GM12878 (cell line): ENCODE measurements around the gene HOMER2. TPM values are rescaled to one million over a fixed set of nuclear protein-coding genes. Genes with fewer than 3 reads are reported as not detected.

Experiments
- ATAC-seq: fragments of 200-7000 bp; cut with Tn5 transposase; 3 replicates; pipeline ENCODE4 v1.9.1; 2020; ENCODE audit warnings: mild to moderate bottlenecking, moderate library complexity
- BruUV-seq: library from RNA; stranded (reverse); fragments of 400-500 nt; replicated peaks from 2 replicates; lab custom pipeline; 2021; lab: Mats Ljungman, UMichigan
- CTCF ChIA-PET: fragments of 300-600 bp; sonication (Branson Sonifier 250); formaldehyde crosslinking; extraction: SDS; loops from one replicate; lab custom pipeline; 2021; ENCODE audit warnings: inconsistent platforms; lab: Yijun Ruan, JAX
- POLR2A ChIA-PET: fragments of 350-600 bp; formaldehyde crosslinking; extraction: SDS; loops from one replicate; lab custom pipeline; 2021; ENCODE audit warnings: inconsistent platforms; lab: Charles Lee
- RAD21 ChIA-PET: fragments of 300-600 bp; sonication (Branson Sonifier 250); formaldehyde crosslinking; loops from one replicate; lab custom pipeline; 2023; ENCODE audit warnings: antibody characterized with exemption; ENCODE audit not compliant: unreplicated experiment; lab: Charles Lee
- SMC1A ChIA-PET: fragments of 300-600 bp; sonication (Branson Sonifier 250); formaldehyde crosslinking; loops from one replicate; lab custom pipeline; 2023; ENCODE audit not compliant: unreplicated experiment, uncharacterized antibody; lab: Charles Lee
- DNase-seq: peaks from one replicate; pipeline ENCODE4 v3.0.0-alpha.2; 2011; ENCODE audit warnings: low read depth, low spot score
- FAIRE-seq: peaks from 3 replicates; lab custom pipeline; 2011; peaks lifted over from hg19 to GRCh38; lab: Jason Lieb, UNC
- H2AFZ ChIP-seq: 2 replicates; pipeline ENCODE4 v1.6.0; 2011; ENCODE audit warnings: low read depth, low read length, control low read depth; ENCODE audit not compliant: control insufficient read depth
- H3K27ac ChIP-seq: 2 replicates; pipeline ENCODE4 v1.5.1; 2011; ENCODE audit warnings: control low read depth; ENCODE audit not compliant: control insufficient read depth, insufficient read depth
- H3K27me3 ChIP-seq, 2 experiments: replicated peaks in 1 of 2; 2 replicates each; pipeline versions ENCODE4 v1.6.0 to v1.6.1; 2011; ENCODE audit warnings: low read length in 1 of 2; ENCODE audit not compliant: control insufficient read depth in 2 of 2, insufficient read depth in 2 of 2
- H3K36me3 ChIP-seq, 2 experiments: 2 replicates each; pipeline ENCODE4 v1.5.1; 2011; ENCODE audit warnings: low read length in 1 of 2; ENCODE audit not compliant: control insufficient read depth in 2 of 2, insufficient read depth in 2 of 2
- H3K4me1 ChIP-seq: 2 replicates; pipeline ENCODE4 v1.6.1; 2011; ENCODE audit warnings: mild to moderate bottlenecking, low read length, moderate library complexity, mixed read lengths; ENCODE audit not compliant: control insufficient read depth, insufficient read depth
- H3K4me2 ChIP-seq: 2 replicates; pipeline ENCODE4 v1.6.0; 2011; ENCODE audit warnings: control low read depth; ENCODE audit not compliant: control insufficient read depth, insufficient read depth
- H3K4me3 ChIP-seq: fragments of 200-600 bp; sonication (generic); 2 replicates; pipeline ENCODE4 v1.5.1; 2016
- H3K79me2 ChIP-seq: 2 replicates; pipeline ENCODE4 v1.6.0; 2011; ENCODE audit warnings: low read length; ENCODE audit not compliant: control insufficient read depth, insufficient read depth
- H3K9ac ChIP-seq: 2 replicates; pipeline ENCODE4 v1.8.0; 2011; ENCODE audit warnings: low read length, control low read depth, mixed read lengths; ENCODE audit not compliant: control insufficient read depth, insufficient read depth
- H3K9me3 ChIP-seq: replicated peaks from 3 replicates; pipeline ENCODE4 v1.5.1; 2011; ENCODE audit warnings: mild to moderate bottlenecking, low read length; ENCODE audit not compliant: control insufficient read depth, insufficient read depth
- H4K20me1 ChIP-seq: 2 replicates; pipeline ENCODE4 v1.6.0; 2011; ENCODE audit not compliant: control insufficient read depth, insufficient read depth
- CTCF ChIP-seq, 3 experiments: IDR thresholded peaks in 2 of 3; conservative IDR thresholded peaks in 1 of 3; 2 replicates each; pipeline ENCODE4 v1.5.1; 2011; ENCODE audit warnings: low read depth in 3 of 3, low read length in 3 of 3, mild to moderate bottlenecking in 3 of 3, control low read depth in 2 of 3, moderate library complexity in 2 of 3, inconsistent platforms in 1 of 3, mixed read lengths in 1 of 3; ENCODE audit not compliant: control insufficient read depth in 2 of 3, insufficient read depth in 1 of 3; ENCODE audit errors: extremely low read depth in 1 of 3
- ELK1 ChIP-seq: IDR thresholded peaks from 2 replicates; pipeline ENCODE4 v1.6.1; 2012; ENCODE audit warnings: low read depth, low read length, improper control_type of control experiment
- FOS ChIP-seq: IDR thresholded peaks from 3 replicates; pipeline ENCODE4 v1.6.1; 2011; ENCODE audit warnings: borderline replicate concordance; ENCODE audit not compliant: insufficient read length; ENCODE audit errors: extremely low read depth
- HCFC1 ChIP-seq: fragments of 150-350 bp; IDR thresholded peaks from 2 replicates; pipeline ENCODE4 v1.6.1; 2014; ENCODE audit warnings: low read length
- PAX8 ChIP-seq: fragments of 450-650 bp; IDR thresholded peaks from 2 replicates; pipeline ENCODE4 v1.6.1; 2017; ENCODE audit warnings: mild to moderate bottlenecking, moderate library complexity
- POU2F2 ChIP-seq: IDR thresholded peaks from 3 replicates; pipeline ENCODE4 v1.6.1; 2011; ENCODE audit warnings: low read depth, mild to moderate bottlenecking, low read length, borderline replicate concordance
- RELB ChIP-seq: fragments of 450-650 bp; IDR thresholded peaks from 2 replicates; pipeline ENCODE4 v1.6.1; 2017; ENCODE audit warnings: low read depth, mild to moderate bottlenecking, moderate library complexity
- TCF12 ChIP-seq: IDR thresholded peaks from 2 replicates; pipeline ENCODE4 v1.6.1; 2011; ENCODE audit warnings: low read depth, mild to moderate bottlenecking, low read length
- ZBTB11 ChIP-seq: fragments of 450-650 bp; formaldehyde crosslinking; IDR thresholded peaks from 2 replicates; pipeline ENCODE4 v1.5.0; 2022; ENCODE audit warnings: mild to moderate bottlenecking, missing genetic modification characterization
- ZNF592 ChIP-seq: fragments of 450-650 bp; IDR thresholded peaks from 2 replicates; pipeline ENCODE4 v1.6.1; 2017; ENCODE audit warnings: mild to moderate bottlenecking, moderate library complexity
- ZSCAN29 ChIP-seq: fragments of 450-650 bp; IDR thresholded peaks from 2 replicates; pipeline ENCODE4 v1.6.1; 2017; ENCODE audit warnings: mild to moderate bottlenecking, moderate library complexity
- WGBS: methylation state at CpG from one replicate; pipeline ENCODE4 v1.1.6; 2016; ENCODE audit warnings: low lambda C conversion rate; ENCODE audit not compliant: insufficient replicate concordance, insufficient coverage; ENCODE audit errors: missing lambda C conversion rate; 5-methylcytosine and 5-hydroxymethylcytosine counted together
- in situ Hi-C: fragments of 300-500 bp; cut with MboI; formaldehyde crosslinking; loops from 9 replicates; pipeline ENCODE4 v1.14.3; 2018; ENCODE audit warnings: mixed read lengths
- intact Hi-C: fragments of 100-400 bp; cut with micrococcal nuclease; formaldehyde crosslinking; loops from one replicate; pipeline ENCODE4 v1.14.2; 2022; ENCODE audit not compliant: unreplicated experiment
- polyA plus RNA-seq, 11 experiments: library from polyadenylated mRNA; depleted of rRNA in 4 of 11; unstranded in 6 of 11; stranded (reverse) in 5 of 11; fragments of >200 nt; fragmentation: Nextera tagmentation in 4 of 11; fragmentation: Illumina TruSeq in 1 of 11; extraction: Ambion mirVana in 4 of 11; extraction: Trizol in 1 of 11; gene quantifications; 1 replicate in 1 of 11; 2 replicates in 10 of 11; pipeline versions ENCODE4 v1.2.1 to v1.2.3, GENCODE V29; 2011 to 2016; ENCODE audit warnings: inconsistent platforms in 2 of 11, missing spikeins in 2 of 11, low read depth in 1 of 11
- total RNA-seq, 4 experiments: library from RNA; depleted of rRNA in 3 of 4; stranded (reverse); fragments of >200 nt in 3 of 4; fragmentation: Illumina TruSeq in 1 of 4; extraction: Trizol in 1 of 4; gene quantifications; 2 replicates each; pipeline versions ENCODE4 v1.2.1 to v1.2.3, GENCODE V29; 2013 to 2021

Gene HOMER2
- total and polyA plus RNA-seq, 10 of the 15 experiments (the other 5 are each of a cell fraction or from before 2014, with no cell fraction given), result 0.60 to 5.0 (median 1.8) TPM

- in situ Hi-C loops, result no loop called here
- H3K79me2 ChIP-seq, result no peaks in the 10 kb centered on the region
- no peaks in the 10 kb centered on the region for H3K36me3 ChIP-seq
- BruUV-seq, result no TSS peak
- H3K4me2 ChIP-seq, result no peak overlapping the region
- no peak for ATAC-seq
- ChIA-PET RAD21 (no interaction called here), SMC1A (no interaction called here), CTCF (no interaction called here), POLR2A (no interaction called here)
- FAIRE-seq, result no peak
- no peaks in the 10 kb centered on the region for H4K20me1 ChIP-seq
- H3K4me1 ChIP-seq, result no peaks in the 10 kb centered on the region
- no peaks in the 10 kb centered on the region for H3K27me3 ChIP-seq
- no peak overlapping the region for H2AFZ ChIP-seq
- no peak overlapping the region for H3K4me3 ChIP-seq
- no peak overlapping the region for H3K9ac ChIP-seq
- intact Hi-C loops, result no loop called here
- no peak overlapping the region for H3K27ac ChIP-seq
- no peaks in the 10 kb centered on the region for H3K9me3 ChIP-seq
- WGBS, result 61% methylated on average over 16 of the region's 16 CpGs
- DNase-seq, result no peak
- TF ChIP-seq HCFC1 (no peak), PAX8 (no peak), CTCF (IDR thresholded peaks at IDR 0.05 in 2 of 3, conservative IDR thresholded peaks at IDR 0.05 in 1 of 3; ENCODE audit: control insufficient read depth in 2 of 3, extremely low read depth in 1 of 3, insufficient read depth in 1 of 3, low read depth in 3 of 3, low read length in 3 of 3) (no peak), TCF12 (no peak), ZBTB11 (CRISPR knock-in tag) (no peak), RELB (no peak), POU2F2 (no peak), FOS (no peak), ZSCAN29 (no peak), ELK1 (no peak), ZNF592 (no peak)
These were observed 99.5 kb downstream of the HOMER2 start for GRCh38 chr15:82852941-82853561.
